Gastroesophageal sphincter (tissue), 4 donors: Measurements from ENCODE around the gene ASPG. TPM values are rescaled to one million over a fixed set of nuclear protein-coding genes. Genes with fewer than 3 reads are reported as not detected.

Source experiments
- ATAC-seq: fragments of 150-250 bp; one replicate; pipeline ENCODE4 v1.9.1; 2016; ENCODE audit warnings: mild to moderate bottlenecking, moderate library complexity
- H3K27ac ChIP-seq, 4 donors: fragments of 200-600 bp; sonication (generic) in 3 of 4; 1 replicate in 3 of 4; 2 replicates in 1 of 4; pipeline ENCODE4 v1.5.1; 2016 to 2019
- H3K27me3 ChIP-seq: fragments of 200-600 bp; sonication (generic); one replicate; pipeline ENCODE4 v1.5.1; 2019
- H3K36me3 ChIP-seq, 2 donors: fragments of 200-600 bp; sonication (generic); one replicate each; pipeline ENCODE4 v1.5.1; 2019; ENCODE audit warnings: control low read depth in 1 of 2
- H3K4me1 ChIP-seq, 3 donors: fragments of 200-600 bp; sonication (generic); 1 replicate in 2 of 3; 2 replicates in 1 of 3; pipeline ENCODE4 v1.5.1; 2016 to 2019; ENCODE audit warnings: control low read depth in 2 of 3
- H3K4me3 ChIP-seq, 2 donors: fragments of 200-600 bp; sonication (generic); one replicate each; pipeline ENCODE4 v1.5.1; 2019; ENCODE audit warnings: mild to moderate bottlenecking in 1 of 2, moderate library complexity in 1 of 2
- H3K9me3 ChIP-seq, 3 donors: fragments of 200-600 bp; sonication (generic); one replicate each; pipeline ENCODE4 v1.5.1; 2017 to 2019; ENCODE audit warnings: control low read depth in 2 of 3
- CTCF ChIP-seq, 4 experiments: fragments of 200-600 bp in 2 of 4; fragments of 450-650 bp in 2 of 4; sonication (generic) in 1 of 4; IDR thresholded peaks; one replicate each; pipeline ENCODE4 v1.5.1; 2017 to 2019; ENCODE audit warnings: antibody characterized with exemption in 4 of 4, mild to moderate bottlenecking in 2 of 4, moderate library complexity in 2 of 4
- EP300 ChIP-seq: sonication (generic); formaldehyde crosslinking; IDR thresholded peaks from one replicate; pipeline ENCODE4 v1.6.1; 2017; ENCODE audit warnings: antibody characterized with exemption, mild to moderate bottlenecking
- POLR2A ChIP-seq, 2 donors: fragments of 450-650 bp; IDR thresholded peaks; one replicate each; pipeline ENCODE4 v1.6.1; 2017; ENCODE audit warnings: antibody characterized with exemption in 2 of 2, mild to moderate bottlenecking in 2 of 2, moderate library complexity in 1 of 2
- POLR2AphosphoS5 ChIP-seq: sonication (generic); formaldehyde crosslinking; IDR thresholded peaks from one replicate; pipeline ENCODE4 v1.6.1; 2017; ENCODE audit warnings: antibody characterized with exemption
- WGBS, 2 donors: methylation state at CpG; one replicate each; pipeline ENCODE4 v1.1.5; 2018; ENCODE audit warnings: low coverage in 1 of 2; 5-methylcytosine and 5-hydroxymethylcytosine counted together
- total RNA-seq, 4 donors: library from RNA; depleted of rRNA; stranded (reverse); fragments of >200 nt; gene quantifications; one replicate each; pipeline ENCODE4 v1.1.0, GENCODE V29; 2016

Gene ASPG
- total RNA-seq, 4 donors from 2014 or later: 0.13 to 1.1 TPM; not detected in 2

- no peak for TF ChIP-seq CTCF (IDR thresholded peaks at IDR 0.05)
- TF ChIP-seq POLR2AphosphoS5: no peak
- no peak for TF ChIP-seq POLR2A (IDR thresholded peaks at IDR 0.05)
- no peak for TF ChIP-seq EP300
- peaks cover 61% of the 10 kb centered on the region for H3K27me3 ChIP-seq
- WGBS, 2 donors: no CpG with 5 or more reads among the region's 21 CpGs
- H3K4me1 ChIP-seq: peaks cover 0 to 6% (median 3%) of the 10 kb centered on the region in 3 donors
- H3K4me3 ChIP-seq: no peak overlapping the region
- H3K36me3 ChIP-seq: no peaks in the 10 kb centered on the region
- no peak overlapping the region for H3K27ac ChIP-seq
- no peak for ATAC-seq
- H3K9me3 ChIP-seq: no peaks in the 10 kb centered on the region
These were observed 26.0 kb downstream of the ASPG start for GRCh38 chr14:104111301-104112112.

GRCh38 chr14:104112113-104112505 is 26.6 kb downstream of the ASPG start:
- ATAC-seq: no peak
- TF ChIP-seq POLR2A (IDR thresholded peaks at IDR 0.05) (no peak), CTCF (IDR thresholded peaks at IDR 0.05) (no peak), EP300 (no peak), POLR2AphosphoS5 (no peak)
- Histone ChIP-seq H3K27ac (no peak overlapping the region), H3K27me3 (peaks cover 67% of the 10 kb centered on the region), H3K9me3 (no peaks in the 10 kb centered on the region), H3K36me3 (no peaks in the 10 kb centered on the region), H3K4me1 (peaks cover 0 to 12% (median 6%) of the 10 kb centered on the region in 3 donors), H3K4me3 (no peak overlapping the region)
- 100% methylated on average over 1 of the region's 6 CpGs; no CpG with 5 or more reads in 1 of the 2 donors for WGBS, 2 donors

GRCh38 chr14:104112609-104113571 is 27.4 kb downstream of the ASPG start:
- TF ChIP-seq POLR2A (IDR thresholded peaks at IDR 0.05) (no peak), EP300 (no peak)
- H3K36me3 ChIP-seq: no peaks in the 10 kb centered on the region
- no peaks in the 10 kb centered on the region for H3K9me3 ChIP-seq
- no peak overlapping the region for H3K4me3 ChIP-seq
- 78 to 80% methylated on average over 3 to 4 of the region's 17 CpGs for WGBS, 2 donors
- peaks cover 74% of the 10 kb centered on the region for H3K27me3 ChIP-seq
- H3K4me1 ChIP-seq: peaks cover 0 to 20% (median 14%) of the 10 kb centered on the region in 3 donors
- no peak overlapping the region for H3K27ac ChIP-seq
- ATAC-seq: no peak

- Histone ChIP-seq H3K4me3 (no peak overlapping the region), H3K9me3 (no peaks in the 10 kb centered on the region), H3K27me3 (peaks cover 78% of the 10 kb centered on the region), H3K4me1 (peaks cover 0 to 21% (median 14%) of the 10 kb centered on the region in 3 donors), H3K27ac (no peak overlapping the region), H3K36me3 (no peaks in the 10 kb centered on the region)
- WGBS, 2 donors: no CpG with 5 or more reads among the region's 23 CpGs
- TF ChIP-seq POLR2A (IDR thresholded peaks at IDR 0.05) (no peak), CTCF (IDR thresholded peaks at IDR 0.05) (no peak), POLR2AphosphoS5 (no peak), EP300 (no peak)
- ATAC-seq: no peak
These were observed 28.3 kb downstream of the ASPG start for GRCh38 chr14:104113631-104114420.
